Neuronal stem cell (in vitro differentiated cells): ENCODE measurements around the gene CD247.

Experiments used
- DNase-seq: peaks from one replicate; pipeline ENCODE4 v3.0.0-alpha.2; 2013; ENCODE audit warnings: low spot score
- H2AFZ ChIP-seq: one replicate; pipeline ENCODE4 v1.6.1; 2013; ENCODE audit warnings: mild to moderate bottlenecking, low read length, inconsistent platforms
- H2AK5ac ChIP-seq: 2 replicates; pipeline ENCODE4 v1.6.1; 2013; ENCODE audit warnings: low read depth, mild to moderate bottlenecking, inconsistent platforms, low read length, moderate library complexity, mixed read lengths
- H2BK120ac ChIP-seq: 2 replicates; pipeline ENCODE4 v1.6.1; 2013; ENCODE audit warnings: low read depth, mild to moderate bottlenecking, inconsistent platforms, low read length, moderate library complexity, mixed read lengths
- H2BK12ac ChIP-seq: one replicate; pipeline ENCODE4 v1.6.1; 2013; ENCODE audit warnings: low read length, inconsistent platforms
- H2BK15ac ChIP-seq: 2 replicates; pipeline ENCODE4 v1.6.1; 2013; ENCODE audit warnings: mild to moderate bottlenecking, low read length, inconsistent platforms, mixed read lengths
- H2BK5ac ChIP-seq: one replicate; pipeline ENCODE4 v1.6.1; 2013; ENCODE audit warnings: inconsistent platforms, mild to moderate bottlenecking, low read length, moderate library complexity
- H3K14ac ChIP-seq: one replicate; pipeline ENCODE4 v1.6.1; 2013; ENCODE audit warnings: low read length, inconsistent platforms
- H3K18ac ChIP-seq: 2 replicates; pipeline ENCODE4 v1.6.1; 2013; ENCODE audit warnings: low read length, inconsistent platforms
- H3K23ac ChIP-seq: 2 replicates; pipeline ENCODE4 v1.6.1; 2013; ENCODE audit warnings: low read depth, mild to moderate bottlenecking, mixed read lengths, low read length, inconsistent platforms; ENCODE audit not compliant: poor library complexity
- H3K27ac ChIP-seq: replicated peaks from 3 replicates; pipeline ENCODE4 v1.5.1; 2013; ENCODE audit warnings: low read length, inconsistent platforms
- H3K27me3 ChIP-seq, 3 experiments: 2 replicates each; pipeline ENCODE4 v1.6.1; 2013; ENCODE audit warnings: low read length in 3 of 3, mild to moderate bottlenecking in 2 of 3, inconsistent platforms in 1 of 3, low read depth in 1 of 3, mixed read lengths in 1 of 3, moderate library complexity in 1 of 3; ENCODE audit not compliant: control insufficient read depth in 3 of 3, insufficient read depth in 3 of 3
- H3K36me3 ChIP-seq, 2 donors: replicated peaks in 1 of 2; 2 replicates each; pipeline ENCODE4 v1.6.1; 2013; ENCODE audit warnings: low read length in 2 of 2; ENCODE audit not compliant: control insufficient read depth in 2 of 2, insufficient read depth in 2 of 2
- H3K4ac ChIP-seq: 2 replicates; pipeline ENCODE4 v1.6.1; 2013; ENCODE audit warnings: inconsistent platforms, mild to moderate bottlenecking, low read length, moderate library complexity
- H3K4me1 ChIP-seq, 2 donors: 1 replicate in 1 of 2; 2 replicates in 1 of 2; pipeline ENCODE4 v1.6.1; 2013; ENCODE audit warnings: low read length in 2 of 2, low read depth in 1 of 2; ENCODE audit not compliant: control insufficient read depth in 2 of 2, insufficient read depth in 1 of 2
- H3K4me2 ChIP-seq: one replicate; pipeline ENCODE4 v1.6.1; 2013; ENCODE audit warnings: mild to moderate bottlenecking, low read length, inconsistent platforms; ENCODE audit not compliant: insufficient read depth, poor library complexity, severe bottlenecking
- H3K4me3 ChIP-seq, 2 donors: 2 replicates each; pipeline ENCODE4 v1.5.1; 2013; ENCODE audit warnings: low read length in 2 of 2, mild to moderate bottlenecking in 2 of 2, inconsistent platforms in 1 of 2, moderate library complexity in 1 of 2
- H3K79me1 ChIP-seq: one replicate; pipeline ENCODE4 v1.6.1; 2013; ENCODE audit warnings: low read depth, mild to moderate bottlenecking, inconsistent platforms, low read length, moderate library complexity
- H3K9ac ChIP-seq: one replicate; pipeline ENCODE4 v1.6.1; 2013; ENCODE audit warnings: mild to moderate bottlenecking, low read depth, low read length, inconsistent platforms; ENCODE audit not compliant: poor library complexity
- H3K9me3 ChIP-seq, 2 donors: replicated peaks in 1 of 2; 2 replicates each; pipeline versions ENCODE3 to v1.6.1; 2013; ENCODE audit warnings: low read length in 2 of 2, mild to moderate bottlenecking in 2 of 2, inconsistent platforms in 1 of 2, low read depth in 1 of 2, mixed read lengths in 1 of 2, moderate library complexity in 1 of 2; ENCODE audit not compliant: control insufficient read depth in 2 of 2, insufficient read depth in 1 of 2
- H4K8ac ChIP-seq: one replicate; pipeline ENCODE4 v1.6.1; 2013; ENCODE audit warnings: low read depth, mild to moderate bottlenecking, inconsistent platforms, low read length, moderate library complexity
- H4K91ac ChIP-seq: one replicate; pipeline ENCODE4 v1.6.1; 2013; ENCODE audit warnings: low read length, low read depth, mild to moderate bottlenecking, inconsistent platforms; ENCODE audit not compliant: poor library complexity
- WGBS, 2 donors: extraction: QIAGEN DNeasy Blood & Tissue Kit; methylation state at CpG; one replicate each; pipeline ENCODE4 v1.1.7; 2013; ENCODE audit warnings: missing lambda C conversion rate in 2 of 2, mixed read lengths in 1 of 2; ENCODE audit not compliant: insufficient read length in 2 of 2, insufficient replicate concordance in 1 of 2; ENCODE audit errors: extremely low coverage in 2 of 2; 5-methylcytosine and 5-hydroxymethylcytosine counted together

CD247 gene

DNA sequence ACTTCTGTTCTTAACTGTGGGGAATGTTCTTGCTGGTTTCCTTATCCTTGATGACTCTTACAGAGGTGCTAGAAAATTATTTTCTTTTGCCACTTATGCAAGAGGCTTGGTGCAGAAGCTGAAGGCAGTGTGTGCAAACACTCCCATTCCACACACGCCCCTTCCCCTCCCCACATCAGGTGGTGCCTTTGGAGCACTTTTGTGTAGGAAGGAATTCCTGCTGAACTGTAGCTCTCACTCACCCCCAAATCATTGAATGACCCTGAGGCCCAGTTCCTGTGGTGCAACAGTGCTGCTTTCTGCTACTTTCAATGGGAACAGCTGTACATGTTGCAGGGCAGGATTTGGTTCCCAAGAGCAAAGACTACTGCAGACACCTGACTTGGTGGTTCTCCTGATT is 101.8 kb downstream of the CD247 start:
- DNase-seq: peak; percentile 61
- H3K27ac ChIP-seq: peak overlapping the region; percentile 17

DNA sequence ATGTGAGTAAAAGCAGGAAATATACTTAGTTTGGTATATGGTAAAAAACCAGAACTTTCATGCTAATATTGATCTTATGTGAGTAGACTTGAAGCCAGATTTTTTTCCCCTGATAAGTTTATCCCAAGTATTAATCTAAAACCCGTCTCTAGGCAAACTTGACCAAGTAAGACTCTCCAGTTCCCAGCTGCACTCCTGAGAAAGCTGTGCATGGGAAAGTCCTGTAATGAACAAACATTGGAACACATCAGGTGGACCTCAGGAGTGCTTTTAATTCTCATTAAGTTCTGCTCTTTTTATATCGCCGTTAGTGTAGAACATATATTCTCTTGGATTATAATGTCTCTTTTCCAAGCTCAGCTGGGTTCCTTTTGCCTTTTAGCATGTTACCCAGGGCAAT is 105.0 kb downstream of the CD247 start:
- no peak overlapping the region for H3K14ac ChIP-seq
- no CpG with 5 or more reads among the region's 3 CpGs for WGBS, 2 donors
- no peak overlapping the region for H4K91ac ChIP-seq
- no peak overlapping the region for H3K18ac ChIP-seq
- H3K23ac ChIP-seq: no peak overlapping the region
- no peak overlapping the region for H2BK15ac ChIP-seq
- H2AK5ac ChIP-seq: no peak overlapping the region
- H2BK12ac ChIP-seq: no peak overlapping the region
- no peak overlapping the region for H4K8ac ChIP-seq
- no peak for DNase-seq
- H3K4me2 ChIP-seq: no peak overlapping the region
- H3K36me3 ChIP-seq: peaks cover 6 to 67% of the 10 kb centered on the region in 2 donors
- H3K27ac ChIP-seq: no peak overlapping the region
- no peak overlapping the region for H3K4ac ChIP-seq
- no peak overlapping the region for H2AFZ ChIP-seq
- H2BK120ac ChIP-seq: no peak overlapping the region
- H3K79me1 ChIP-seq: no peaks in the 10 kb centered on the region
- H2BK5ac ChIP-seq: no peak overlapping the region
- H3K9me3 ChIP-seq: no peaks in the 10 kb centered on the region
- H3K9ac ChIP-seq: no peak overlapping the region
- peaks cover 15 to 16% of the 10 kb centered on the region in 2 donors for H3K4me1 ChIP-seq
- no peak overlapping the region for H3K4me3 ChIP-seq
- H3K27me3 ChIP-seq: no peaks in the 10 kb centered on the region

More for the DNA sequence above, 101.8 kb downstream of the CD247 start:
- Histone ChIP-seq H3K14ac (no peak overlapping the region), H3K18ac (no peak overlapping the region), H3K9me3 (no peaks in the 10 kb centered on the region), H2BK5ac (no peak overlapping the region), H4K91ac (no peak overlapping the region), H3K23ac (no peak overlapping the region), H2BK12ac (no peak overlapping the region), H3K9ac (no peak overlapping the region), H2AFZ (no peak overlapping the region), H4K8ac (no peak overlapping the region), H3K4ac (no peak overlapping the region), H2AK5ac (no peak overlapping the region), H3K27me3 (no peaks in the 10 kb centered on the region), H3K36me3 (peaks cover 6 to 55% of the 10 kb centered on the region in 2 donors), H3K79me1 (no peaks in the 10 kb centered on the region), H2BK120ac (no peak overlapping the region), H3K4me3 (no peak overlapping the region), H2BK15ac (no peak overlapping the region), H3K4me1 (peaks cover 15 to 17% of the 10 kb centered on the region in 2 donors), H3K4me2 (no peak overlapping the region)
- WGBS, 2 donors: no CpG with 5 or more reads among the region's 1 CpG

DNA sequence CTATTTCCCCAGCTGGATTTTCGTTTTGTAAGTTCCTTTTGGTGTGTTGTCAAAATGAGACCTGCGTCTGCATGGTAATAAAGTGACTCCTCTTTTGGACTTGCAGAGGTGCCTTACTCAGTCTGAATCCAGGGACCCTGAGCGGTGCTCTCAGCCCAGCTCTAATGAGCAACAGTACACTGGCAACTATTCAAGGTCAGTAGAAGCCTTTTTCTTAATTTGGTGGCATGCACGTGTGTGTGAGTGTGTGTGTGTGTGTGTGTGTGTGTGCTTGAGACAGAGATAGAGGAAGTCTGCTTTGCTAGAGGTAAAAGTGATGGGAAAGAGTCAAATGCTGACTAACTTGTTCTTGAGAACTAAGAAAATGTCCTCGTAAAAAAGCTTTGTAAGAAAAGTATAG is 105.4 kb downstream of the CD247 start:
- no peak overlapping the region for H3K4me2 ChIP-seq
- DNase-seq: no peak

DNA sequence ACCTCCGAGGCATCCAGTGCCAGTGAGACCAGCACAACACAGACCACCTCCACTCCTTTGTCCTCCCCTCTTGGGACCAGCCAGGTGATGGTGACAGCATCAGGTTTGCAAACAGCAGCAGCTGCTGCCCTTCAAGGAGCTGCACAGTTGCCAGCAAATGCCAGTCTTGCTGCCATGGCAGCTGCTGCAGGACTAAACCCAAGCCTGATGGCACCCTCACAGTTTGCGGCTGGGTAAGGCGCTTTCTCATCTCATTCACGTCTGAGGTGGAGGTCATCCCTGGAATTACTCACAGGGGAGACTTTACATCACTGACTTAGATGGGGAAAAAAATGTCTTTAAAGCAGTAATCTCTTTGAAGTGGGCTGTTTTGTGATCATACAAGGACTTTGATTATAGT is 106.3 kb downstream of the CD247 start:
- no peaks in the 10 kb centered on the region for H3K9me3 ChIP-seq
- WGBS, 2 donors: no CpG with 5 or more reads among the region's 4 CpGs
- no peak for DNase-seq
- no peak overlapping the region for H3K9ac ChIP-seq
- no peak overlapping the region for H2AFZ ChIP-seq
- H3K4me3 ChIP-seq: no peak overlapping the region
- H4K91ac ChIP-seq: no peak overlapping the region
- H3K27ac ChIP-seq: no peak overlapping the region
- no peak overlapping the region for H2AK5ac ChIP-seq
- H3K23ac ChIP-seq: no peak overlapping the region
- no peak overlapping the region for H2BK12ac ChIP-seq
- no peak overlapping the region for H4K8ac ChIP-seq
- H3K27me3 ChIP-seq: no peaks in the 10 kb centered on the region
- H3K4ac ChIP-seq: no peak overlapping the region
- no peaks in the 10 kb centered on the region for H3K79me1 ChIP-seq
- no peak overlapping the region for H3K14ac ChIP-seq
- H2BK120ac ChIP-seq: no peak overlapping the region
- no peak overlapping the region for H2BK15ac ChIP-seq
- H3K4me2 ChIP-seq: no peak overlapping the region
- peaks cover 7 to 10% of the 10 kb centered on the region in 2 donors for H3K4me1 ChIP-seq
- no peak overlapping the region for H3K18ac ChIP-seq
- peaks cover 6 to 74% of the 10 kb centered on the region in 2 donors for H3K36me3 ChIP-seq
- H2BK5ac ChIP-seq: no peak overlapping the region

More for the DNA sequence above, 105.4 kb downstream of the CD247 start:
- H4K91ac ChIP-seq: no peak overlapping the region
- H3K18ac ChIP-seq: no peak overlapping the region
- WGBS, 2 donors: no CpG with 5 or more reads among the region's 5 CpGs
- no peak overlapping the region for H3K4ac ChIP-seq
- peaks cover 12 to 15% of the 10 kb centered on the region in 2 donors for H3K4me1 ChIP-seq
- no peak overlapping the region for H2BK15ac ChIP-seq
- no peak overlapping the region for H3K4me3 ChIP-seq
- H2AFZ ChIP-seq: no peak overlapping the region
- H2BK120ac ChIP-seq: no peak overlapping the region
- no peaks in the 10 kb centered on the region for H3K27me3 ChIP-seq
- no peak overlapping the region for H3K14ac ChIP-seq
- H3K9ac ChIP-seq: no peak overlapping the region
- H2AK5ac ChIP-seq: no peak overlapping the region
- no peaks in the 10 kb centered on the region for H3K79me1 ChIP-seq
- no peaks in the 10 kb centered on the region for H3K9me3 ChIP-seq
- peaks cover 6 to 71% of the 10 kb centered on the region in 2 donors for H3K36me3 ChIP-seq
- no peak overlapping the region for H3K23ac ChIP-seq
- H4K8ac ChIP-seq: no peak overlapping the region
- H3K27ac ChIP-seq: no peak overlapping the region
- H2BK12ac ChIP-seq: no peak overlapping the region
- H2BK5ac ChIP-seq: no peak overlapping the region
